K562 (cell line): ENCODE data around the gene PCAT6. TPM values are rescaled to one million over a fixed set of nuclear protein-coding genes. Genes with fewer than 3 reads are reported as not detected.
A peak's percentile ranks its signal among the peaks of the same experiment; 100 is the strongest.

Source experiments
- BHLHE40 ChIP-seq: IDR thresholded peaks from 2 replicates; pipeline ENCODE4 v1.6.1; 2011; ENCODE audit warnings: low read length, improper control_type of control experiment
- CEBPG ChIP-seq, 3 experiments: fragments of 200-800 bp in 1 of 3; sonication (Bioruptor generic) in 1 of 3; sonication (generic) in 1 of 3; formaldehyde crosslinking in 1 of 3; IDR thresholded peaks in 2 of 3; conservative IDR thresholded peaks in 1 of 3; 2 replicates each; pipeline versions ENCODE4 v1.6.1 to v1.8.0; 2016 to 2022; ENCODE audit warnings: missing compliant biosample characterization in 2 of 3, missing genetic modification characterization in 2 of 3, mild to moderate bottlenecking in 1 of 3, missing genetic modification reagents in 1 of 3
- CHD1 ChIP-seq: fragments of 200-600 bp; sonication (generic); IDR thresholded peaks from one replicate; pipeline ENCODE4 v1.6.1; 2012; ENCODE audit warnings: mild to moderate bottlenecking, moderate library complexity, low read length, inconsistent platforms
- DIDO1 ChIP-seq: fragments of 450-650 bp; IDR thresholded peaks from 2 replicates; pipeline ENCODE4 v1.6.1; 2016; ENCODE audit warnings: low read depth, missing biosample characterization, missing genetic modification characterization
- ETS2 ChIP-seq: IDR thresholded peaks from 2 replicates; pipeline ENCODE4 v1.6.1; 2016; ENCODE audit warnings: borderline replicate concordance, missing genetic modification characterization, mild to moderate bottlenecking, moderate library complexity, missing compliant biosample characterization; ENCODE audit not compliant: poor library complexity, severe bottlenecking
- ETV1 ChIP-seq: fragments of 450-650 bp; conservative IDR thresholded peaks from 2 replicates; pipeline ENCODE4 v1.6.1; 2016; ENCODE audit warnings: missing genetic modification characterization, control low read depth, low read depth, missing compliant biosample characterization
- FOXK1 ChIP-seq: sonication (generic); formaldehyde crosslinking; IDR thresholded peaks from 2 replicates; pipeline ENCODE4 v1.8.0; 2022; ENCODE audit warnings: missing genetic modification reagents, mild to moderate bottlenecking, borderline replicate concordance
- MBD1 ChIP-seq: fragments of 250-450 bp; sonication (Bioruptor Pico); IDR thresholded peaks from 2 replicates; pipeline ENCODE4 v1.8.0; 2022; ENCODE audit warnings: inconsistent platforms
- MTF1 ChIP-seq: fragments of 250-450 bp; sonication (Bioruptor Pico); IDR thresholded peaks from 2 replicates; pipeline ENCODE4 v1.9.0; 2021; ENCODE audit warnings: moderate library complexity, mild to moderate bottlenecking, inconsistent platforms, borderline replicate concordance
- MXD1 ChIP-seq: fragments of 250-450 bp; sonication (Bioruptor Pico); IDR thresholded peaks from 2 replicates; pipeline ENCODE4 v1.8.0; 2021; ENCODE audit warnings: borderline replicate concordance, mild to moderate bottlenecking, moderate library complexity; ENCODE audit not compliant: poor library complexity, severe bottlenecking
- MYNN ChIP-seq, 2 experiments: sonication (generic); formaldehyde crosslinking in 1 of 2; IDR thresholded peaks; 2 replicates each; pipeline versions ENCODE4 v1.5.0 to v1.6.1; 2016 to 2020; ENCODE audit warnings: antibody characterized with exemption in 1 of 2, missing genetic modification reagents in 1 of 2
- PRPF4 ChIP-seq: fragments of 200-400 bp; formaldehyde crosslinking; IDR thresholded peaks from one replicate; pipeline ENCODE4 v1.6.1; 2017; ENCODE audit warnings: low read length, low read depth, mild to moderate bottlenecking; ENCODE audit not compliant: insufficient read depth, poor library complexity, severe bottlenecking
- PTRF ChIP-seq: fragments of 450-650 bp; IDR thresholded peaks from 2 replicates; pipeline ENCODE4 v1.6.1; 2016; ENCODE audit warnings: mild to moderate bottlenecking, missing genetic modification characterization, missing compliant biosample characterization
- RNF2 ChIP-seq: sonication (generic); IDR thresholded peaks from 2 replicates; pipeline ENCODE4 v1.6.1; 2016
- SIRT6 ChIP-seq: IDR thresholded peaks from one replicate; pipeline ENCODE4 v1.6.1; 2012; ENCODE audit warnings: low read depth, mild to moderate bottlenecking, control low read depth, inconsistent platforms, low read length, moderate library complexity
- SP1 ChIP-seq: sonication (generic); formaldehyde crosslinking; IDR thresholded peaks from 2 replicates; pipeline ENCODE4 v1.8.1; 2022; ENCODE audit warnings: mild to moderate bottlenecking, missing genetic modification reagents
- TARDBP ChIP-seq: fragments of 450-650 bp; IDR thresholded peaks from 2 replicates; pipeline ENCODE4 v1.6.1; 2016
- ZHX1 ChIP-seq: fragments of 150-350 bp; conservative IDR thresholded peaks from 2 replicates; pipeline ENCODE4 v1.6.1; 2014; ENCODE audit warnings: low read length
- ZNF133 ChIP-seq: fragments of 250-450 bp; sonication (Bioruptor Pico); IDR thresholded peaks from 2 replicates; pipeline ENCODE4 v1.4.0; 2020; ENCODE audit warnings: mild to moderate bottlenecking
- ZNF212 ChIP-seq: fragments of 450-650 bp; formaldehyde crosslinking; IDR thresholded peaks from 2 replicates; pipeline ENCODE4 v1.4.0; 2020; ENCODE audit warnings: mild to moderate bottlenecking
- ZNF384 ChIP-seq: IDR thresholded peaks from 2 replicates; pipeline ENCODE4 v1.6.1; 2012; ENCODE audit warnings: low read depth, low read length, improper control_type of control experiment
- ZNF445 ChIP-seq: fragments of 250-450 bp; sonication (Bioruptor Pico); IDR thresholded peaks from 2 replicates; pipeline ENCODE4 v1.4.0; 2020; ENCODE audit warnings: low read depth, mild to moderate bottlenecking, moderate library complexity
- polyA plus RNA-seq, 8 experiments: library from polyadenylated mRNA; depleted of rRNA in 4 of 8; stranded (reverse) in 5 of 8; unstranded in 3 of 8; fragments of >200 nt; fragmentation: Nextera tagmentation in 2 of 8; fragmentation: Illumina TruSeq in 1 of 8; extraction: Ambion mirVana in 2 of 8; extraction: Trizol in 1 of 8; gene quantifications; 2 replicates each; pipeline versions ENCODE4 v1.2.1 to v1.2.3, GENCODE V29; 2011 to 2014; ENCODE audit warnings: inconsistent platforms in 1 of 8, missing spikeins in 1 of 8
- total RNA-seq, 7 experiments: library from RNA; depleted of rRNA in 6 of 7; stranded (reverse); fragments of >200 nt in 6 of 7; fragmentation: Illumina TruSeq in 2 of 7; extraction: Trizol in 2 of 7; gene quantifications; 2 replicates each; pipeline versions ENCODE4 v1.2.1 to v1.2.3, GENCODE V29; 2011 to 2021; ENCODE audit warnings: low replicate concordance in 1 of 7

Gene PCAT6
- total and polyA plus RNA-seq, 9 of the 15 experiments (the other 6 are each of a cell fraction or from before 2014, with no cell fraction given), result 0.25 to 2.4 (median 0.54) TPM; not detected in 1

- 0 out of 2 replicates have a peak, but pooled peaks have one; percentile 41 for TF ChIP-seq ZNF384
- TF ChIP-seq ETS2 (tag), result no peak
- no peak for TF ChIP-seq PRPF4
- peak; percentile 28; the same call in 1 of the 2 replicates for TF ChIP-seq ZHX1
- TF ChIP-seq SIRT6, result no peak
- TF ChIP-seq DIDO1, result peak; percentile 60; the same call in 1 of the 2 replicates
- TF ChIP-seq MYNN (IDR thresholded peaks at IDR 0.05), result peak; percentile 76; the same call in 1 of the 2 replicates
- TF ChIP-seq MYNN (CRISPR knock-in tag; IDR thresholded peaks at IDR 0.05), result no peak
- TF ChIP-seq SP1 (CRISPR knock-in tag), result peak; percentile 97
- peak; percentile 51; the same call in 1 of the 2 replicates for TF ChIP-seq BHLHE40
- TF ChIP-seq FOXK1 (CRISPR knock-in tag), result peak; percentile 87
- TF ChIP-seq TARDBP, result peak; percentile 43; the same call in 1 of the 2 replicates
- no peak for TF ChIP-seq MBD1 (CRISPR knock-in tag)
- no peak for TF ChIP-seq CEBPG (CRISPR knock-in tag; IDR thresholded peaks at IDR 0.05)
- no peak for TF ChIP-seq CEBPG (tag; conservative IDR thresholded peaks at IDR 0.05 in 1 of 2, IDR thresholded peaks at IDR 0.05 in 1 of 2)
- no peak for TF ChIP-seq ZNF445
- peak; percentile 65 for TF ChIP-seq MXD1 (CRISPR knock-in tag)
- no peak for TF ChIP-seq ETV1
- TF ChIP-seq RNF2, result no peak; the same call in 1 of the 2 replicates
- TF ChIP-seq PTRF (tag), result no peak
- TF ChIP-seq MTF1, result no peak
- no peak for TF ChIP-seq CHD1
- no peak for TF ChIP-seq ZNF133 (CRISPR knock-in tag)
- no peak for TF ChIP-seq ZNF212 (CRISPR knock-in tag)
These were observed at the start of gene PCAT6 (continued) for GRCh38 chr1:202810615-202811295.
